Prostate gland (tissue), 2 donors: ENCODE data around the gene DNAH6.

Experiments
- POLR2A ChIP-seq: fragments of 450-650 bp; IDR thresholded peaks from one replicate; pipeline ENCODE4 v1.6.1; 2016; ENCODE audit warnings: antibody characterized with exemption, mild to moderate bottlenecking
- TF ChIP-seq, protein P1 (sequence below), 4 experiments: fragments of 200-600 bp in 2 of 4; fragments of 450-650 bp in 2 of 4; sonication (generic) in 2 of 4; IDR thresholded peaks; 1 replicate in 3 of 4; 2 replicates in 1 of 4; pipeline ENCODE4 v1.5.1; 2016 to 2019; ENCODE audit warnings: antibody characterized with exemption in 4 of 4, mild to moderate bottlenecking in 2 of 4, moderate library complexity in 2 of 4

DNA sequence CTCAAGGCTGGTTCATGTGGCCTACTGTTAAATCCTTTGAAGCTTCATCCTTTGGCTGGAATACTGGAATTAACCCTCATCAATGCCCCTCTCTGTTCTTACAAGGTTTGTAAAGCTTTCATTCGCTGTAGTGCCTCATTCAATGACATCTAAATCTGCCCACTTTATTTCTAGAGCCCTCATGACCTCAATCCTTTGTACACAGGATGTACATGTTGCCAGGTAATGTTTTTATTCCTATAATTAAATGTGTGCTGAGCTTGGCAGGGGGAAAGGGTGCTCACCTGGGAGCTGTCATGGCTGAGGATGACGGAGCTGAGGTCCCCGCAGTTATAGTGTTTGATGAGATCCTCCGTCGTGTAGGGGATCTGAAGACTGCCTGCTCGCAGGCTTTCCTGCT is 325.3 kb downstream of the DNAH6 start:
- TF ChIP-seq, protein P1, sequence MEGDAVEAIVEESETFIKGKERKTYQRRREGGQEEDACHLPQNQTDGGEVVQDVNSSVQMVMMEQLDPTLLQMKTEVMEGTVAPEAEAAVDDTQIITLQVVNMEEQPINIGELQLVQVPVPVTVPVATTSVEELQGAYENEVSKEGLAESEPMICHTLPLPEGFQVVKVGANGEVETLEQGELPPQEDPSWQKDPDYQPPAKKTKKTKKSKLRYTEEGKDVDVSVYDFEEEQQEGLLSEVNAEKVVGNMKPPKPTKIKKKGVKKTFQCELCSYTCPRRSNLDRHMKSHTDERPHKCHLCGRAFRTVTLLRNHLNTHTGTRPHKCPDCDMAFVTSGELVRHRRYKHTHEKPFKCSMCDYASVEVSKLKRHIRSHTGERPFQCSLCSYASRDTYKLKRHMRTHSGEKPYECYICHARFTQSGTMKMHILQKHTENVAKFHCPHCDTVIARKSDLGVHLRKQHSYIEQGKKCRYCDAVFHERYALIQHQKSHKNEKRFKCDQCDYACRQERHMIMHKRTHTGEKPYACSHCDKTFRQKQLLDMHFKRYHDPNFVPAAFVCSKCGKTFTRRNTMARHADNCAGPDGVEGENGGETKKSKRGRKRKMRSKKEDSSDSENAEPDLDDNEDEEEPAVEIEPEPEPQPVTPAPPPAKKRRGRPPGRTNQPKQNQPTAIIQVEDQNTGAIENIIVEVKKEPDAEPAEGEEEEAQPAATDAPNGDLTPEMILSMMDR (IDR thresholded peaks at IDR 0.05): no peak
- TF ChIP-seq POLR2A: no peak
